ENCODE results near the gene CCDC116.

- TF ChIP-seq PPARA (CRISPR knock-in tag; IDR thresholded peaks at IDR 0.05; ENCODE audit: borderline replicate concordance) (no peak), RARB (CRISPR knock-in tag; IDR thresholded peaks at IDR 0.05) (no peak)
Measured at GRCh38 chr22:21626735-21627469, 5.7 kb upstream of the CCDC116 start.
